Measurements from ENCODE around the gene CHST3.
A peak's percentile ranks its signal among the peaks of the same experiment; 100 is the strongest.
"Not testable (repeated sequence)": the region's sequence is repeated elsewhere in the genome, so short reads cannot be mapped to it uniquely, and the experiment has no call there.

CHST3 gene

DNA sequence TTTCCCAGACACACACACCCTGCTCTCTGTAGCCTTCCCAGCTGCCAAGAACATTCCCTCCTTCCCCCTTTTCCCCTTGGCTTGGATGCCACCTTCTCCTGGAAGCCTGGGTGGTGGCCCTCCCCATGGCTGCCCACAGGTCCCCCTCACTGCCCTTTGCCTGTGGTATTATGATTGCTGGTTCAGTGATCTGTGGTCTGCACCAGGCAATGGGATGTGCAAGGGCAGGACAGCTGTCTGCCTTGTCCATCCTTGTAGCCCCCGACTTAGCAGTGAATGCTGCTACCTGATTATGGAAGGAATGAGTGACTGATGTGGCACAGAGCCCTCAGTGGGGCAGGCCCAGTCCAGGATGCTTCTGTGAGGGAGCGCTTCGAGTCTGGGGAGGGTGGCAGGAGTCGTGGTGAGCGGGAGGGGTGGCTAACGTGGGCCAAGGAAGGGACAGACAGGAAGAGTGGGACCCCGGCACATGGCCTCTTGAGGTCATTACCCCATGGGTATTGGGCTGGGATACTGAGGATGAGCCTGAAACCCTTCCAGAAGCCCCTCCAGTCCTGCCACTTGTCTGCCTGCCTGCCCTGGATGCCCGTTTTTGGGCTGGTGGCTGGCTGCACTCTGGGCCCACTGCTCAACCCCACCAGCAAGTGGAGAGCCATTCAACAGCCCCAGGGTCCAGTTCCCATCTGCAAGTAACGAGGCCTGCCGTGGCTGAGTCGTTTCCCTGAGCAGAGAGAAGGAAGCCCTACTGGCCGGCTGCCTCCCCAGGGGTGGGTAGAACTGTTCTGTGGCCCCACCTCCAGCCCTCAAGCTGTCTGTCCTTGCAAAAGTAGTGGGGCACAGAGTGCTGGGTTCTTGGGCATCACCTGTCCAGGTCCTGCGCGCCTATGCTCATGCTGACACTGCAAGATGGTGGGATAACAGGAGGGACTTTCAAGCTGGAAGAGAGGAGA is 8.8 kb downstream of the CHST3 start:
- DNase-seq (ENCODE audit: low read depth in 2 of 3, low spot score in 2 of 3), result no peak

DNA sequence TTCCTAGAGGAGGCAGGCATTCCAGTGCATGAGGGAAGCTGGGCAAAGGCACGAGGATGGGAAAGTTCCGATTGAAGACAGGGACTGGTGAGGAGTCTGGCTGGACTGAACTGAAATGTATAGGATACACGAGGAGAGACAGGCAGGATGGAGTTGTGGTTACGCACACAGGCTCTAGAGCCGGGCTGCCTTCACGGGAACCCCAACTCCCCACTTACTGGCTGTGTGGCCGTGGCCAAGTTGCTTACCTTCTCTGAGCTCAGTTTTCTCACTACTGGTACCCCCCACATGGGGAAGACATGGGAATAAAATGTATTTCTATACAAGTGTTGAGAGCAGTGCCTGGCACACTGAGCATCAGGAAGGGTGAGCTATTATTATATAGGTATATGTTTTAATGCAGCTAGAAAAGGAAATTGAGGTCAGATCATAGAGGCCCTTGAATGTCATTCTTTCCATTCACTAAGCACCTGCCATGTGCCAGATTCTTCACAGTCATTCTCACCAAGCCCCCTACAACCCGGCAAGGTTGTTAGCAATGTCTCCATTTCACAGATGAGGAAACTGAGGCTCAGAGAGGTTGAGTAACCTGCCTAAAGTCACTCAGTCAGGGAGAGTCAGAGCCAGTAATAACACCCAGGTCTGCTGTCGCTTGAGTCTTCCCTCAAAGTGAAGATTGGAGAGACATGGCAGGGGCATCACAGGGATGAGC is 9.7 kb downstream of the CHST3 start:
- no peak for DNase-seq (ENCODE audit: low read depth in 2 of 3, low spot score in 2 of 3)

DNA sequence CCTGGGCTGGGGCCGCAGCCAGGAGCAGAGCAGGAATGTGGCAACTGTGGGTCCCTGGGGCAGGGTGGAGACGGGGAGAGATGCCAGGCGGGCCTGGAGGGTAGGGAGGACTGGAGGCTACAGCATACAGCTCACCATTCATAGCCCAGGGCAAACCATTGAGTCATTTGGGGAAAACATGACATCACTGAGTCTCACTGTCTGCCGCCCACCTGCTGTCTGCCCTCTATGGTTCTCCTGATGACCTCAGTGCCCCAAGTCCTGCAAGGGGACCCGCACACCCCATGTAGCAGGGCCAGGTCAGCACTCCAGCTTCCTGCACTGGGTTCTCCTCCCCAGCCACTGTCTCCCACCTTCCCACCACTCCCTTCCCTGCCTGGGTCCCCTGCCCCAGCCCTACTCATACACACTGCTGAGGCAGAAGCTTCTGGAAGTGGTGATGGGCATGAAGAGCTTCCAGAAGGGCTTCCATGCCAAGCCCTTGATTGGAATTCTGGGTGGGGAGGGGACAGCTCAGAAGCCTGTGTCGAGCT is 10.4 kb downstream of the CHST3 start:
- peak in 2 of 3 experiments; percentile 27 to 31 for DNase-seq (ENCODE audit: low read depth in 2 of 3, low spot score in 2 of 3)

DNA sequence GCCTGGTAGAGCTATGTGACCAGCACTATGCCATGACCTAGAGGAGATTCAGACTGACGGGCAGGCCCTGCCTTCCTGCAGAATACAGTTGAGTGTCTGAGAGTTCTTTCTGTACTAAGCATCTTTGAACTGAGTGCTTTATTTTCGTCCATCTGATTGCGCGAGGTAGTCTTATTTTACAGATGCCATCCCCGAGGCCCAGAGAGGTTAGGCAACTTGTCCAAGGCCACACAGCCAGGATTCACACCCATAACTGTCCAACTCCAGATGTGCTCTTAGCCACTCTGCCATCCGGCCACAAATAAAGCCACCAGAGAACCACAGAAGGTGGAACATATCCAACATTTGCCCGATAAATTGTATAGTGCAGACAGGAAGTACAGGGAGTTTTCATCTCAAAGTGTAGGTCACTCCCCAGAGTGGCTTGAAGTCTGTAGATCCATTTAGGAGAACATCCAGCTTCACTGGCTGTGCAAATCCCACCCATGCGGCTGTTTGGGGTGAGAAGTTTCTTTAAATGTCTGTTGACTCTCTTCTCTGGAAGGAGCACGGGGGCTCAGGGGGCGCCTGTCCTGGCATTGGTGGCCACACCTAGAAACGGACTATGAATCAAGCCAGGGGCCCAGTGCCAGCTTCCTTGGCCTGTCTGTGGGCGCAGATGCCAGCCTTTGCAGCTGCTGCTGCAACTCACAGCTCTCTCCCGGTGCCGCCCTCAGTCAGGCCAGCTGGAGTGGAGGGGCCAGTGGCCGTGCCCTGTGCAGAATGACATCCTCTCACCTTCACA is 11.1 kb downstream of the CHST3 start:
- DNase-seq (ENCODE audit: low read depth in 2 of 3, low spot score in 2 of 3), result no peak

DNA sequence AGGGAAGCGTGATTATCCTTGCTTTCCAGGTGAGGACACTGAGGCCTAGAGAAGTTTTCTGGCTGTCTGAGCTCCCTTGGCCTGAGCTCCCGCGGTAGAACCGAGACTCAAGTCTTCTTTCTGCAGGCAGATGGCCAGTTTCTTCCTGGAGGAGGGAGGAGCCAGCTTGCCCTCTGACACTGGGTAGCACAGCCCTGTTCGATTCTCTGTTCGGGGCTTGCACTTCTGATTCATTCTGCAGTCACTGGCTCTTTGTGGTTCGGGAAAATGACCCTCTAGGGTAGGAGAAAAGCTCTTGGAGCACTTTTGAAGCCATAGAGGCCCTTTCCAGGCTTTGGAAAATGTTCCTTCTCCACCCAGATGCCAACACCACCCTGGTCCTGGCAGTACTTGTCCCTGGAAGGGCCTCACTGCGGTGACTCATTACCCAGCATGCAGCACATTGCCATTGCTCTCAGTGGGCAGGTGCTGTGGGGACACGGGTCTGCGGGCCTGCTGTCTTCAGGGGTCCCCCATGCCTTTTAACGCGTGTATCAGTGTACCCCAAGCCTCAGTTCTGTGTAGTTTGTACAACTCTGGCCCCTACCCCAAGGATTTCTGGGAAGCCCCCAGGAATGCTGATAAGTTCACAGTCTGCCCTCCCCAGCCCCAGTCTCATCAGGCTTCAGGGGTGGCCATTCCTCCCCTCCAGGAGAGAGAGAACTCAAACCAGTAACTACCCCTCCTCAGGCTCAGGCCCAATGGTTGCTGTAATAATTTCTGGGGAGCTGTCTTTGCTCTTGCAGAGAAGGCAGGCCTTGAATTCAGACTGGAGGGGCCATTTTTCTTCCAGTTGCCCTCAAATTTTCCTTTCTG is 11.9 kb downstream of the CHST3 start:
- DNase-seq (ENCODE audit: low read depth in 2 of 3, low spot score in 2 of 3), result no peak

DNA sequence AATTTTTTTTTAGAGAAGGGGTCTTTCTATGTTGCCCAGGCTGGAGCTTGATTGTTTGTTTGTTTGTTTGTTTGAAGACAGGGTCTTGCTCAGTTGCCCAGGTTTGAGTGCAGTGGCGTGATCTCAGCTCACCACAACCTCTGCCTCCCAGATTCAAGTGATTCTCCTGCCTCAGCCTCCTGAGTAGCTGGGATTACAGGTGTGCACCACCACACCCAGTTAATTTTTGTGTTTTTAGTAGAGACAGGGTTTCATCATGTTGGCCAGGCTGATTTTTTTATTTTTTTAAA is 13.4 kb downstream of the CHST3 start:
- DNase-seq (ENCODE audit: low read depth in 2 of 3, low spot score in 2 of 3), result not testable (repeated sequence)

DNA sequence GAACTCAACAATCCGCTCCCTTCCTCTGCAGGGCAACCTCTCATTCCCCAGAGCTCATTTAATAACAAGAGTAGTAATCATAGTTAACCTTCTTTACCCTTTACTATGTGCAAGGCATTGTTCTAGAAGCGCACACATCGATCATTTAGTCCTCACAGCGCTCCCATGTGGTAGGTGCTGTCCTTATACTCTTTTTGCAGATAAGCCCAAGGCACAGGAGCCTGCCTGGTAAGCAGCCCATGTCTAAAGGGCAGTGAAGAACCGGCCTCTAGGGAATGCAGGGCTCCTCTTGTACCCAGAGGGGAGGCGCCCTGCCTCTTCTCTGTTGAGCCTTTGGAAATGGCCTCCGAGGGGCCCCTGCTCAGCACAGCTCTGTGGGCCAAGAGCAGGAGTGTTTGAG is 14.3 kb downstream of the CHST3 start:
- no peak for DNase-seq (ENCODE audit: low read depth in 2 of 3, low spot score in 2 of 3)

DNA sequence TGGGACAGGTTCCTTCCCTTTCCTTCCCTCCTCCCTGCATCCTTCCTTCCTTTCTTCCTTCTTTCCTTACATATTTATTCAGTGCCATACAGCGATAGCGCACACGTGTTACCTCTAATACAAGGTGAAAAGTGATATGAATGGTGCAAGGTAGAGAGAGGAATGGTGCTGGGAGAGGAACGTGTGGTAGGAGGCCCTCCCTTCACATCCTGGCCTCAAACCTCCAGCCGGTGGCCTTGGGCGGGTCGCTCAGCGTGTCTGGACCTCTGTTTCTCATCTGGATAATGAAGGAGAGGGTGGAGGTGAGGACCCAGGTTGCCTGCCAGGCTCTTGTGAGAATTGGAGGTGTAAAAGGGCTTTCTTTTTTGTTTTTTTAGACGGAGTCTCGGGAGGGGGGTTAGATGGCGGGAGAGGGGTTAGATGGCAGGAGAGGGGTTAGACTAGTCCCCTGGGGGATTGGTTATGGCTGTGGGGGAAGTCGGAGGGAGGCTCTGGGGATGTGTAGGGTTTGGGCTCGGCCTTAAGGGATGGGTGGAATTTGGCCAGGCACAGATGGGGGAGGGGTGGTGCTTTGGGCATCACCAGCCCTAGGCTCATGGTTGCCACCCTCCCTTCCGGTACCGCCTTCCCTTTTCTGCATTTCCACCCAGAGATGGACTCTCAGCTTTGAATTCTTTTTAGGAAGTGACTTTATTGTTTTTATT is 14.9 kb downstream of the CHST3 start:
- DNase-seq (ENCODE audit: low read depth in 2 of 3, low spot score in 2 of 3), result no peak

DNA sequence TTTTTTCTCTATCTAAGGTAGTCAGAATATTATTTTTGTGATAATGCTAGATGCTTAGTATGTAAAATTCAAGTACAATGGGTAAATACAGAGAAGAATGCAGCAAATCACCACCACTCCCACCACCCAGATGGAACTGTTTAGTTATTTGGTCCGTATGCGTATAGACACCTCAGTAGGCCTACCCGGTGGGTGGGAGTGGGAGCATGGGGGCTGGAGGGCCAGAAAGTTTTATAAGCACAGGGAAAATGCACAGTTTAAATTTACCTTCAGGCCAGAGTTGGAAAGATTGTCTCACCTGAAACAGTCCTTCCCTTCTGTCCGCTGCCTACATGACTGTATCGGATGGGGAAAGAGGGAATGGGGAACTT is 15.5 kb downstream of the CHST3 start:
- no peak for DNase-seq (ENCODE audit: low read depth in 2 of 3, low spot score in 2 of 3)

DNA sequence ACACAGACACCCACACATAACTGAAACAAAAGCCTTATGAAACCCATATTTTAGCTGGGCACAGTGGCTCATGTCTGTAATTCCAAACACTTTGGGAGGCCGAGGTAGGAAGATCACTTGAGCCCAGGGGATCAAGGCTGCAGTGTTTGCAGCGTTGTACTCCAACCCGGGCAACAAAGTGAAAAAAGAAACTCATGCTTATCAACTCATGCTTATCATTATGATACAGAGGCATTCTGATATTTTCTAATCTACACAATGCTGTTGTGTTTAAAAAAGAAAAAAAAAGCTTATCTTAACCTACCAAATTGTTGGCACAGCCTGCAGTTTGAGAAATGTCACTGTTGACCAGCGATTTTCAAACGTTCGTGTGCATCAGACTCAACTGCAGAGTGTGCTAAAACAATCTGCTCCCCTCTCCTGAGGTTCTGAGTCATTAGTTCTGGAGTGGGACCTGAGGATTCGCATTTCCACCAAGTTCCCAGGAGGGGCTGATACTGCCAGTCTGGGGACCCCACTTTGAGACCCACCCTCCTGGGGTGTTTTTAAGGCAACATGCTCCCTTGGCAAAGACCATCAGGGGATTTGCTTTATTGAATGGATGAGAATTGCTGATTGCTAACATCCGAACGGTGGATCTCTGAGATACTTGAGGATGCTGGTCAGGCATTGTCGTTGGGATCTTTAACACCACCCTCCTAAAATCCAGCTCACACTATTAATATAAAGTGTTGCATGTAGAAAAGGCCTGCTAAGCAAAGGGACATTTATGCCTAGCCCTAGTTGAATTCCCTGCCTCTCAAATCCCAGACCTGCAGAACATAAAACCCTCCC is 16.2 kb downstream of the CHST3 start:
- DNase-seq (ENCODE audit: low read depth in 2 of 3, low spot score in 2 of 3), result no peak

DNA sequence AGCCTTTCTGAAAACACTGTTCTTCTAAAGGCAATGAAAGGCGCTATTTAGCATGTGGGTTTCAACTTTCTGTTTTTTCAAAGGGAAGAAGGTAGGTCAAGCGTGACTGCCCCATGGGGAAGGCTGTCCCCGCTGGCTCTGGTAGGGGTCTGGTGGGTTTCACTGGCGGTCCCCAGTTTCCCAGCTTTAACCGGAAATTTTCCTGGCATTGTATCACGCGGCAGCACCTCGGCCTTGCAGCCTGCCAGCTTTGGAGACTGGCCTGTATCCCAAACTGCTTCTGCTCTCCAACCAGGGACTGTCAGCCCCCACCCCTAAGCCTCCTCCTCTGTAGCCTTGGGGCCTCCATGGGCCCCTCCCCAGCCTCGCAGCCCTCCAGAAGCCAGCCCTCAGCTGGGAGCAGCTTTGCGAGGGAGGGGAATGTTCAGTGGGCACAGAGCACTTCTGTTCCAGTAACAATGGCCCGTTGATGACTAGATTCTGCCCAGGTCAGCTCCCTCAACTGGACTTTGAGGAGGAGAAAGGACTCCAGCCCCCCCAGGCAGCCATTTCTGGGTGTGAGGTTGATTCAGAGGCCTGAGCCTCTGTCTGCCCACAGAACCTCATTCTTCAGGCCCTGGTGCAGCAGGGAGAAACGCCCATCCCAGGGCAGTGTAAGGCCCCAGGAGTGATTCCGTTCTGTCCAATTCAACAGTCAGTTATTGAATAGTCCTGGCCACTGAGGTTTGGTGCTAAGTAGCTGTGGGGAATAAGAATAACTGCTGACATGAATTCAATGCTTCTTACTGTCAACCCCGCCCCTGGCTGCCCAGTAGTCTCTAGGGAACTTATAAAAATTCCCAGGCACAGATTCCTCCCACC is 17.1 kb downstream of the CHST3 start:
- no peak for DNase-seq (ENCODE audit: low read depth in 2 of 3, low spot score in 2 of 3)

DNA sequence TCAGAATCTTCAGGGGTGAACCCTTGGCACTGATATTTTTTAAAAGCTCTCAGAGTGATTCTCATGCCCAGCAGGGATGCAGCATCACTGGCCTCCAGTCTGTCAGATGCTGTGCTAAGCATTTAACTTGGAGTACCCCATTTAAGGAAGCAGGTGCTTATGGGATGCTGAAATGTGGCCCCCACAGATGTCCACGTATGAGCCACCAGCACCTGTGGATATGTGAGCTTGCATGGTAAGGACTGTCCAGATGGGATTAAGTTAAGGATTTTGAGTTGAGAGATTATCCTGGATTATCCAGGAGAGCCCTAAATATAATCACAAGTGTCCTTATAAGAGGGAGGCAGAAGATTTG is 17.7 kb downstream of the CHST3 start:
- DNase-seq (ENCODE audit: low read depth in 2 of 3, low spot score in 2 of 3), result no peak

DNA sequence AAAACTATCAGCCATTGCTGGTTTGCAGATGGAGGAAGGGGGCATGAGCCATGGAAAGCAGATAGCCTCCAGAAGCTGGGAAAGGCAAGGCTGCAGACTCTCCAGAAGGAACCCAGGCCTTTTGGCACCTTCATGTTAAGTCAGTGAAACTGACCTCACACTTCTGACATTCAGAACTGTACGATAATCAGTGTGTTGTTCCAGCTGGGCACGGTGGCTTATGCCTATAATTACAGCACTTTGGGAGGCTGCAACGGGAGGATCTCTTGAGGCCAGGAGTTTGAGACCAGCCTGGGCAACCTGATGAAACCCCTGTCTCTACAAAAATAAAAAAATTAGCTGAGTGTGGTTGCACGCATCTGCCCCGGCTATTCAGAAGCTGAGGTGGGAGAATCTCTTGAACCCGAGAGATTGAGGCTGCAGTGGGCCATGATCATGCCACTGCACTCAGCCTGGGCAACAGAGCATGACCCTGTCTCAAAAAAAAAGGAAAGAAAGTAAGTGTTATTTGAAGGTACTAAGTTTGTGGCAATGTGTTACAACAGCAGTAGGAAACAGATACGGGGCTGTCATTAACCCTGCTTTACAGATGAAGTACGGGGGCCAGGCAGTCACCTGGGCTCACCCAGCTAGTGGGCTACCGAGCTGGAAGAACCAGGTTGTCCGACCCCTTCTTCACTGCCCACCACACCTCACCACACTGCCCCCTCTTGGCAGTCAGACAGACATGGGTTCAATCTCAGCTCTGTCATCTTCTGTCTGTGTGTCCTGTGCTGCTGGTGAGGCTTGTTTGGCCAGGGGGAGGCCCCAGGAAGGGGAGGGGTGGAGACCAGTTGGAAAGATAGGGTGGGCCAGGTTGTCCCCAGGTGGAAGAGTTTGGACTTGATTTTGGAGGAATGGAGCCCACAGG is 18.3 kb downstream of the CHST3 start:
- DNase-seq (ENCODE audit: low read depth in 2 of 3, low spot score in 2 of 3), result no peak

DNA sequence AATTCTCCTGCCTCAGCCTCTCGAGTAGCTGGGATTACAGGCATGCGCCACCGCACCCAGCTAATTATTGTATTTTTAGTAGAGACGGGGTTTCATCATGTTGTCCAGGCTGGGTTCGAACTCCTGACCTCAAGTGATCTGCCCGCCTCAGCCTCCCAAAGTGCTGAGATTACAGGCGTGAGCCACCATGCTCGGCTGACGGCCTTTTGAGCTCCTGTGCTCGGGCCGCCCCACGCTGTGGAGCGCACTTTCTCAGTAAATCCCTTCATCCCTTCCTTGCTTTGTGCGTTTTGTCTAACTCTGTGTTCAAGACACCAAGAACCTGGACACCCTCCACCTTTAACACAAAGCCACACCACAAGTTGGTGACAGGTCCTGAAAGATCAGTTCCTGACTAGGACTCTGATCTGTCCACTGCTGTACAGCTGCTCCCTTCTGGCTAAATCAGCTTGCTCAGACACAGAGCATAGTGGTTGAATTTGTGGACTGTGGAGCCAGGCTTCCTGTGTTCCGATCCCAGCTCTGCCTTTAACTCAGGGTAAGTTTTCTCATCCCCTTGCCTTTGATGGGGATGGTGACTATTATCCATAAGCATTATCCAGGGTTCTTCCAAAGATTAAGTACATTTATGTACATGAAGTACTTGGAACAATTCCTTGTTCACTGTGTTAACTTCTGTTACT is 20.1 kb downstream of the CHST3 start:
- no peak for DNase-seq (ENCODE audit: low read depth in 2 of 3, low spot score in 2 of 3)

DNA sequence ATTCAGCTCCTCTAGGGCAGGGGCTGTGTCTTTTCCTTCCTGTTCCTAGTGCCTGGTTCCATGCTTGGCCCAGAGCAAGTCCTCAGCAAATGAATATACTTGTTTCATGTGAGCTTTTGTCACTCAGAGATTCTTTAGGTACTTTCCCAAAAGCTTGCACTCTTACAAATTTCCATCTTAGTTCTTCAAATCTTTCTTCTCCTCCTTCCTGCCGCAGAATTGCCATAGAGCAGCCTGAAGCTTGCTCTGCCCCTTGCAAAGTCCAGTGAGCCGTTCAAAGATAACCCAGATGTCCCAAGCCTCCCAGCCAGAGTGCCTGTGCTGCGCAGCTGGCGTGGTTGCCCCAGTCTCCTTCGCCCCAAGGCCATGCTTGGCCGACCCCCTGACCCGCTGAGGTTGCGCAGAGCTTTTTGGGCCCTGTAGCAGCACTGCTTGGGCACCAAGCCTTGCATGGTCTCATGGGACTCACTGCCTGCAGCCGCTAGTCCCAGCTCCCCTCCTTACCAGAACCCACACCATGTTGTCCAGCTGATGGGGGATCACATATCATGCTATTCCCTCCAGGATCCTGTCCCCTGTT is 20.7 kb downstream of the CHST3 start:
- no peak for DNase-seq (ENCODE audit: low read depth in 2 of 3, low spot score in 2 of 3)

DNA sequence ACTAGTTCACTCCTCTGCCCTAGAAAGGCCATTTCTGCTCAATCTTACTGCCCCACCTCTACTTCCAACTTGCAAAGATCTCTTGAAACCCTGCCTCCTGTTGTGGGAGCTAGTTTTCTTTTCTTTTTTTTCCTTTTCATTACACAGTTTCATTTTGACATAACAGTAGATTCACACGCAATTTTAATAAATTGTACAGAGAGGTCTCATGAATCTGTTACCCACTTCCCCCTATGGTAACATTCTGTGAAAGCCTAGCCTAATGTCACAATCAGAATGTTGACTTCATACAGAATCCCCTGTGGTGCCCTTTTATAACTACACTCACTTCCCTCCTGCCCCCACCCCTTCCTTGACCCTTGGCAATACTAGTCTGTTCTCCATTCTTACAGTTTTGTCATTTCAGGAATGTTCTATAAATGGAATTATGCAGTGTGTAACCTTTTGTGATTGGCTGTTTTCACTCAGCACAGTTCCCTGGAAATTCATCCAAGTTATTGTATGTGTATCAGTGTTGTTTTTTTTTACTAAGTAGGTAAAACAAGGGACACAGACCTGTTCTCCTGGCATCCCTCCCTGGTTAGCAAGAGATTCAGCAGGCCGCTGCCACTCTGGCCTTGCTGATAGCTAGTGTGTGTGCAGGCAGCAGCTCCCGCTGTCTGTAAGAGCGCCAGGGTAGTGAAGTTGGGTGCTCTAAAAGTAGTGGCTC is 21.5 kb downstream of the CHST3 start:
- no peak for DNase-seq (ENCODE audit: low read depth in 2 of 3, low spot score in 2 of 3)

Measured in activated CD8-positive, alpha-beta memory T cell treated with anti-CD3 and anti-CD28 coated beads for 48 hours (primary cell).